Measurements from ENCODE around the gene ACYP2.
"Not testable (repeated sequence)": the region's sequence is repeated elsewhere in the genome, so short reads cannot be mapped to it uniquely, and the experiment has no call there.

The ACYP2 gene

DNA sequence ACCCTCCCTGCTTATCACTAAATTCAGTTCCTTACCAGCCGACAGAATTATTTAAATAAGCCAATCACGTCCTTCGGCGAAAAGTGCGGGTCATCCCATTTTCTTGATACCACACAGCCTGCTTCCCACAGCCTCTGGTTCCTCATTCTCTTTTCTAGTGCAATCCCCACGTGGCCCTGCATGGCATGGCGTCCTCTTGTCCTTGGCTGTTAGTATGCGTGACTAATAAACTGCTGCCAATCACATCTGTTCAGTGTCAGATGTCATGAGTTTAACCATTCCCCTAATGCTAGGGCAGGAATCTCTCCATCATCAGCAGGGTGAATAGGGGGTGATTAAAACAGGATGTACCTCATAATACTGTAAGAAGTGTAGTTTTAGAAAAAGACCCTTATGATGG lies 203.4 kb downstream of the ACYP2 start:
- H3K27ac ChIP-seq = no peak overlapping the region
- TF ChIP-seq, protein P1, sequence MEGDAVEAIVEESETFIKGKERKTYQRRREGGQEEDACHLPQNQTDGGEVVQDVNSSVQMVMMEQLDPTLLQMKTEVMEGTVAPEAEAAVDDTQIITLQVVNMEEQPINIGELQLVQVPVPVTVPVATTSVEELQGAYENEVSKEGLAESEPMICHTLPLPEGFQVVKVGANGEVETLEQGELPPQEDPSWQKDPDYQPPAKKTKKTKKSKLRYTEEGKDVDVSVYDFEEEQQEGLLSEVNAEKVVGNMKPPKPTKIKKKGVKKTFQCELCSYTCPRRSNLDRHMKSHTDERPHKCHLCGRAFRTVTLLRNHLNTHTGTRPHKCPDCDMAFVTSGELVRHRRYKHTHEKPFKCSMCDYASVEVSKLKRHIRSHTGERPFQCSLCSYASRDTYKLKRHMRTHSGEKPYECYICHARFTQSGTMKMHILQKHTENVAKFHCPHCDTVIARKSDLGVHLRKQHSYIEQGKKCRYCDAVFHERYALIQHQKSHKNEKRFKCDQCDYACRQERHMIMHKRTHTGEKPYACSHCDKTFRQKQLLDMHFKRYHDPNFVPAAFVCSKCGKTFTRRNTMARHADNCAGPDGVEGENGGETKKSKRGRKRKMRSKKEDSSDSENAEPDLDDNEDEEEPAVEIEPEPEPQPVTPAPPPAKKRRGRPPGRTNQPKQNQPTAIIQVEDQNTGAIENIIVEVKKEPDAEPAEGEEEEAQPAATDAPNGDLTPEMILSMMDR (conservative IDR thresholded peaks at IDR 0.05) = no peak

GRCh38 chr2:54321047-54321446 lies 205.6 kb downstream of the ACYP2 start:
- no peak overlapping the region for H3K27ac ChIP-seq
- TF ChIP-seq, protein P1 (conservative IDR thresholded peaks at IDR 0.05) = no peak

DNA sequence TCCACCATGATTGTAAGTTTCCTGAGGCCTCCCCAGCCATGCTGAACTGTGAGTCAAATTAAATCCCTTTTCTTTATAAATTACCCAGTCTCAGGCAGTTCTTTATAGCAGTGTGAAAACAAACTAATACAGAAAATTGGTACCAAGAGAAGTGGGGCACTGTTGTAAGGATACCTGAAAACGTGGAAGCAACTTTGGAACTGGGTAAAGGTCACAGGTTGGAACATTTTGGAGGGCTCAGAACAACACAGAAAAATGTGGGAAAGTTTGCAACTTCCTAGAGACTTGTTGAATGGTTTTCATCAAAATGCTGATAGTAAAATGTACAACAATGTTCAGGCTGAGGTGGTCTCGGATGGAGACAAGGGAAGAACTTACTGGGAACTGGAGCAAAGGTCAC lies 209.1 kb downstream of the ACYP2 start:
- H3K27ac ChIP-seq = not testable (repeated sequence)

DNA sequence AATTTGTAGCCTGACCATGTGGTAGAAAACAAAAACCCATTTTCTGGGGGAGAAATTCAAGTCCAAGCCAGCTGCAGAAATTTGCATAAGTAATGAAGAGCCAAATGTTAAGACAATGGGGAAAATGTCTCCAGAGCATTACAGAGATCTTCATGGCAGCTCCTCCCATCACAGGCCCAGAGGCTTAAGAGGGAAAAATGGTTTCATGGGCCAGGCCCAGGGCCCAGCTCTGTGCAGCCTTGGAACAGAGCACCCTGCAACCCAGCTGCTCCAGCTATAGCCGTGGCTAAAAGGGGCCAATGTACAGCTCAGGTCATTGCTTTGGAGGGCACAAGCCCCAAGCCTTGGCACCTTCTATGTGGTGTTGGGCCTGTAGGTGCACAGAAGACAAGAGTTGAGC lies 209.7 kb downstream of the ACYP2 start:
- no peak overlapping the region for H3K27ac ChIP-seq
- TF ChIP-seq, protein P1 (conservative IDR thresholded peaks at IDR 0.05) = no peak

DNA sequence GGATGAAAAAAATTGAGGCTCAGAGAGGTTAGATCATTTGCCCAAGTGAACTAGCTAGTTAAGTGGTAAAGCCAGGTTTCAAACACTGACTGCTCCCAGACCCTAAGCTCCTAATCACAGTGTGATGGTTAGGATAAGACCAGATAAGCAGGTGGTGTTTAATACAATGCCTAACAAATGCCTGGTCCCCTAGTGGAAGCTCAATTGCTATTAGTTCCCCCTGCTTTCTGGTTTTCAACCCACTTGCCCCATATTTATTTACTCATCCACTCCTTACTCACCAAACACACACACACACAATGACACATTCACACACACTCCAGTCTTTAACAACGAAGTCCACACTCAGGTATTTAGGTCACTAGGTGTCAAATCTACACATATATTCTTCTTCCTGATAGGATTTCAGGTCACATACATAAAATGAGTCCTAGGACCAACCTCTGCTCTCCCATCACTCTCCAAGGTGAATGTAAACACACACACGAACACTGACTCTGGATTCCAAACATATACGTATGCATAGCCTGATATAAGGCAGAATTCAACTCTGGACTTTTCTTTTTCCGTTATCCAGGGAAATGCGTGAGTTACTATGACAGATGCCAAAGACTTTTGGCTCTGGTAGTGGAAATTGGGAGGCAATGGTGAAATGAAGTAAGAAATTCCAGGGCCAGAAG lies 214.2 kb downstream of the ACYP2 start:
- H3K27ac ChIP-seq = peak overlapping the region; percentile 76
- TF ChIP-seq, protein P1 (conservative IDR thresholded peaks at IDR 0.05) = no peak

DNA sequence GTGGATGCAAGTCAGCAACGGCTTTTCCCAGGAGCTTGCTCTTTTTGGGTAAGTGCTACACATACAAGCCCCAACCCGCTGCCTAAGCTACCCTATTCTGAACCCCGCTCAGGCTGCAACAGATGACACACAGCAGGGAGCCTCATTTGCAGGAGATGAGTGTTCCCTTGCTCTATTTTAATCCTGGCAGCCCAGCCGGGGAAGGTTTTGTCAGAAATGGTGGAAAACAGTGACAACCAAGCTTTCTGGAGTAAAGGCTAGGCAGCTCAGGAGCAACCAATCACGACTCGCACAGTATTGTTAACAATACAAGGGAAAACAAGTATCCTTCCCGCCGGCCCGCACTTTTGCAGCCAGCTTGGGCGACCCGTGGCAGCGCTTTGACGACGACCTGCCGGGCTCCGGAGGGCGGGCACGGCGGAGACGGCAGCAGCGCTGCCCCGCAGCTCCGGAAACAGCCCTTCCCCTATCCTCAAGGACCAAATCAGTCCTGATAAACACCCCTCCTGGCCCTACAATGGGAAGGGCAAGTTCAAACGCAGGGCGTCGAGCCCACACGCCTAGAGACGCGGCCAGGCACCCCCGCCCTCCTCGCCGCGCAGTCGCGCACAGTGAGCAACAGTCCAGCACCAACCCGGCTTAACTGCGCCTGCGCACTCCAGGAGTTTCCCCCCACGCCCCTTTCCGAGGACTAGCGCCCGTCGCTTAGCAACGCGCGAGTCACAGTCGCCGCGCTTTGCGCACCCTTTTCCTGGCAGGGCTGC lies 214.9 kb downstream of the ACYP2 start:
- peak overlapping the region; percentile 76 for H3K27ac ChIP-seq
- TF ChIP-seq, protein P1 (conservative IDR thresholded peaks at IDR 0.05) = no peak

DNA sequence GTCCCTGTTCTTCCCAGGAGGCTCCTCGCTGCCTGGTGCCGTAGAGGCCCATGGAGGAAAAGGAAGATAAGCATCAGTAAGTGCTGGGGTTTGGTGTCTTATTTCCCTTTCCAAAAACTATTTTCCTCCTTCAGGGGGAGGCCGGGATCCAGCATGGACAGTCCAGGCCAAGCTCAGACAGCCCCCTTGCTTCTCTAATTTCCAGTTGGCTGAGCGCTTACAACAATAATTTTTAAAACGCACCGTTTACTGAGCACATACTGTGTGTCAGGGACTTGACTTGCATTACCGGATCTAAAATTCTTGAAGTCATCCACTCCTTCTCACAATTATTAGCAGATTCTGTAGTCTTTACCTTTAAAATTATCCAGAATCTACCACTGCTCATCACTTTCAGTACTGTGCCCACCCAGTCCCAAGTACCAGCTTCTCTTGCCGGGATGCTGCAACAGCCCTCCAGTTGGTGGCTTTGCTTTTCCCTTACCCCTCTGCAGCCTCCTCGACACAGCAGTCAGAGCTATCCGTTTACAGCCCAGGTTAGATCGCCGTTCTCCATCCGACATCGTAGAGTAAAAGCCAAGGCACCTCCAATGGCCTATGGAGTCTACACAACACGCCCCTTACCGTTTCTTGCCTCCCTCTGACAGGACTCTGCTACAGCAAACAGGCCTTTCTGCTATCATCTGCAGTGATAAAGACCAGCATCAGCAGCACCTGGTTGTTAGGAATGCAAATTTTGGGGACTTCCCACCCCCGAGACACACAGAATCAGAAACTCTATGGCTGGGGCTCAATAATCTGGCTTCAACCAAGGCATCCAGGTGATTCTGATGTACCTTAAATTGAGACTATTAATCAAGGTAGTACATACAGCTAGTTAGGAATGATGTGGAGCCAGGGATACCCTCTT lies 215.8 kb downstream of the ACYP2 start:
- peak overlapping the region; percentile 76 for H3K27ac ChIP-seq
- TF ChIP-seq, protein P1 (conservative IDR thresholded peaks at IDR 0.05) = no peak

Measured in VCaP (cell line).